ENCODE measurements around the gene ELMO3.

DNA sequence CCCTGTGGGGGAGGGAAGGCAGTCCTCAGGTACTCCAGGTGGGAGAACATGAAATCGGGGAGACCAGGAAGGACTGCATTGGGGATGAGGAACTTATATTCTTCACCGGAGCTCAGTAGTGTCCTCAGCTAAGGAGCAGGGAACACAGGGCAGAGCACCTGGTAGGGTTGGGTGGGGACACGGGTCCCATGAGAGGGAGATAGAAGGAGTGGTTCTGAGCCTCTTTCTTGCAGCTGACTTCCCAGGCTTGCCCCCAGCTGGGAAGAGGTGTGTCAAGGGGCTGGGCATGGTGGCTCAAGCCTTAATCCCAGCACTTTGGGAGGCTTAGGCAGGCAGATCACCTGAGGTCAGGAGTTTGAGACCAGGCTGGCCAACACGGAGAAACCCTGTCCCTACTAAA is 46.3 kb downstream of the ELMO3 start:
- TF ChIP-seq, protein P1, sequence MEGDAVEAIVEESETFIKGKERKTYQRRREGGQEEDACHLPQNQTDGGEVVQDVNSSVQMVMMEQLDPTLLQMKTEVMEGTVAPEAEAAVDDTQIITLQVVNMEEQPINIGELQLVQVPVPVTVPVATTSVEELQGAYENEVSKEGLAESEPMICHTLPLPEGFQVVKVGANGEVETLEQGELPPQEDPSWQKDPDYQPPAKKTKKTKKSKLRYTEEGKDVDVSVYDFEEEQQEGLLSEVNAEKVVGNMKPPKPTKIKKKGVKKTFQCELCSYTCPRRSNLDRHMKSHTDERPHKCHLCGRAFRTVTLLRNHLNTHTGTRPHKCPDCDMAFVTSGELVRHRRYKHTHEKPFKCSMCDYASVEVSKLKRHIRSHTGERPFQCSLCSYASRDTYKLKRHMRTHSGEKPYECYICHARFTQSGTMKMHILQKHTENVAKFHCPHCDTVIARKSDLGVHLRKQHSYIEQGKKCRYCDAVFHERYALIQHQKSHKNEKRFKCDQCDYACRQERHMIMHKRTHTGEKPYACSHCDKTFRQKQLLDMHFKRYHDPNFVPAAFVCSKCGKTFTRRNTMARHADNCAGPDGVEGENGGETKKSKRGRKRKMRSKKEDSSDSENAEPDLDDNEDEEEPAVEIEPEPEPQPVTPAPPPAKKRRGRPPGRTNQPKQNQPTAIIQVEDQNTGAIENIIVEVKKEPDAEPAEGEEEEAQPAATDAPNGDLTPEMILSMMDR (IDR thresholded peaks at IDR 0.05; ENCODE audit: low read depth, low read length, poor library complexity, severe bottlenecking) = no peak
- TF ChIP-seq EZH2phosphoT487 (IDR thresholded peaks at IDR 0.05; ENCODE audit: borderline replicate concordance, low read length) = no peak
